HG03432 (cell line): ENCODE data around the gene THADA.
"Not testable (repeated sequence)": the region's sequence is repeated elsewhere in the genome, so short reads cannot be mapped to it uniquely, and the experiment has no call there.

Experiments used
- ATAC-seq: cut with Tn5 transposase; IDR thresholded peaks from one replicate; pipeline ENCODE4 v1.9.1; 2021; ENCODE audit warnings: mild to moderate bottlenecking, moderate library complexity; ENCODE audit not compliant: unreplicated experiment

THADA gene

DNA sequence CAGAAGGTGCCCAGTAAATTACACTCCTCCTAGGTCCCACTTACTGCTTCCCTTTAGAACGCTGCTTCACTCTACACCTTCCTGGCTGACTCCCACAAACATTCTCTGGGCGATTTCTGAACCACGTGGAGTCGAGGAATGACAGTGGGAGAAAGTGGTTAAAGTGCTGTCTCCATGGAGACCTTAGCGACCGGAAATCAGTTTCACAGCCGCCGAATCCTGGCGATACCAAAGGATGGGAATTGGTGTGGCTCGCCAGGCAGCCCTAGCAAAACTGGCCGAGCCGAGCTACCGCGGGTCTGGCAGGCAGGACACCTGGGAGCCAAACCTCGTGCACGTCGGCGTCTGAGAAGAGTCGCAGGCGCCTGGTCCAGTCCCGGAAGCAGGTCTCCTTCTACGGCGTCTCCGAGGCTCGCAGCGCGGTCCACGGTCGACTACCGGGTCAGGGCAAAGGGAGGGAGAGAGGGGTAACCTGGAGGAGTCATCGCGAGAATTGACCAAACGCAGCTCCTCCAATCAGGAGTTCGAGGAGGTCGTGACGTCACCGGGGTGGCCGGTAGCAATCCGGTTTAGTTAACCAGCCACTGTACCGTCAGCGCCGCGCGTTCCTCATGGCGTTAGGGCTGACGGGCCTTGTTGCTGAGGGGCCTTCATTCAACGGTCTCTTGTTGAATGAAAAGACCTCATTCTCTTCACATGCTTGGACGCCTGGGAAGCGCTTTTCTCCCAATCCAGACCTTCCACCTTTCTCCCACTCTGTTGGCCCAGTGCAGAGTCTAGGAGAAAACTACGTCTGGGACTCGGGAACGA lies at the start of gene THADA:
Gene THADA, minus strand, starts transcription at position 436 of the 810 bp plus-strand sequence. CDS start 3,646 bp downstream, outside the sequence.
- peak; percentile 98 for ATAC-seq

- ATAC-seq: no peak
These were observed 47.8 kb upstream of the THADA start for GRCh38 chr2:43643680-43644079.

DNA sequence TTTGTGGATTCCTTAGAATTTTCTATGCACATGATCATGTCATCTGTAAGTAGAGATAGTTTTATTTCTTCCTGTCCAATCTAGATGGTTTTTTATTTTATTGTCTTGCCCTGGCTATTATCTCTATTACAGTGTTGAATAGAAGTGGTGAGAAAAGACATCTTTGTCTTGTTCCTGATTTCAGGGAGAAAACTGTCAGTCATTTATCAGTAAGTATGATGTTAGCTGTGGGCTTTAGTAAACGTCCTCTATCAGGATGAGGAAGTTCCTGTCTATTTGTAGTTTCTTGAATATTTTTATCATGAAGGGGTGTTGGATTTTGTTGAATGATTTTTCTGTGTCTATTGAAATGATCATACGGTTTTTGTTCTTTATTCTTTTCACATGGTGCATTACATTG lies 46.5 kb upstream of the THADA start:
- ATAC-seq: no peak

- ATAC-seq: peak; percentile 100
These were observed 41.4 kb upstream of the THADA start, which contains the start of gene PLEKHH2 for GRCh38 chr2:43637030-43637803. Gene PLEKHH2 (plus strand): TSS chr2:43637260. CDS start chr2:43644674, 7,414 bp downstream.

DNA sequence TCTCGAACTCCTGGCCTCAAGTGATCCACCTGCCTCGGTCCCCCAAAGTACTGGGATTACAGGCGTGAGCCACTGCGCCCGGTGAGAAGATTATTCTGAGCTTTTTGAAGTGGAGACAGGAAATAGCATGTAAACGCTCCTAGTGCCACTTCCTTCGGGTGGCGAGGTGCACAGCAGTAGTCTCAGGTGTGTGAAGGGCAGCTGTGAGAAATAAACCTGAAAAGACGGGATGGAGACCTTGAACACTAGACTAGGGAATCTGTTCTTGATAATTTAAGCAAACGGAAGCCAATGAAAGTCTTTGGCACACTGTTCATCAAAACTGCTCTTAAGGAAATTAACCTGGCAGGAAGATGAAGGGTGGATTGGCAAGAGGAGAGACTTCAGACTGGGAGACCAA lies 40.8 kb upstream of the THADA start:
- no peak for ATAC-seq

GRCh38 chr2:43636153-43636552 lies 40.3 kb upstream of the THADA start:
- ATAC-seq: not testable (repeated sequence)

- ATAC-seq: no peak
These were observed 38.9 kb upstream of the THADA start for GRCh38 chr2:43634604-43635306.

DNA sequence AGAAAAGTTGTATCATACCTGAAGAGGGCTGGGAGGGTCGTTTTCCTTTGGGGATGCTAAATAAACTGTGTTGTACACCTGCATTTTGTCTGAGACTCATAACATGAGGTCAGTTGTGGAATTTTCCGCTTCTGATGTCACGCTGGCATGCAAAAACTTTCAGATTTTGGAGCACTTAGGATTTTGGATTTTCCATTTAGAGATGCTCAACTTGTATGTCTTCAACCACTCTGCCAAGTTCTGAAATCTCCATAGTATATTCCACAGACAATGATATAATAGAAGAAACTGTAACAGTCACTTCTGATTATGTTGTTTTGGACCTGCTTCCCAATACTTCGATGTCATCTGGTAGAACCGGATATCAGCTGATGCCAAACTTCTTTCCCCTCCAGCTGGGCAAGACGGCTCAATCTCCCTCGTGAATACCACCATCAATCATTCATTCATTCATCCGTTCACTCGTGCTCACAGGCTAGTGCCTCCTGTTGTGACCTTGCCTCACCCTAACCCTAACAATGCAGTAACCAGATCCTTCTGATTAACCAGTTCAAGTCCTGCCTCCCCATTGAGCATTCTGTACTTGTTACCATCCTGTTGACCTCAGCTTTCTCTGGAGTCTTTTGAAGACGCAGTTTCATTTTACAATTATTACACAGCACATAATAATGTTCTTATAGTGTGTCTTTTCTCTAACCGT lies 35.9 kb upstream of the THADA start:
- ATAC-seq: no peak

GRCh38 chr2:43622931-43623451 lies 27.2 kb upstream of the THADA start:
- ATAC-seq: no peak

DNA sequence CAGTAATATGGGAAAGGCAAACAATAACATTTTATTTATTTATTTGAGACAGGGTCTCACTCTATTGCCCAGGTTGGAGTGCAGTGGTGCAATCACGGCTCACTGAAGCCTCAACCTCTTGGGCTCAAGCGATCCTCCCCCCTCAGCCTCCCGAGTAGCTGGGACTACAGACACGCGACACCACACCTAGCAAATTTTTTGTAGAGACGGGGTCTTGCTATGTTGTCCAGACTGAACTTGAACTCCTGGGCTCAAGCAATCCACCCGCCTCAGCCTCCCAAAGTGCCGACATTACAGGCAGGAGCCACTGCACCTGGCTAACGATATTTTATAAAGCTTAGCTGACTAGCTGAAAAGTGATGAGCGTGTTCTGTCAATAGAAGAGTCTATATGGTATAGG lies 23.7 kb upstream of the THADA start:
- ATAC-seq: no peak

DNA sequence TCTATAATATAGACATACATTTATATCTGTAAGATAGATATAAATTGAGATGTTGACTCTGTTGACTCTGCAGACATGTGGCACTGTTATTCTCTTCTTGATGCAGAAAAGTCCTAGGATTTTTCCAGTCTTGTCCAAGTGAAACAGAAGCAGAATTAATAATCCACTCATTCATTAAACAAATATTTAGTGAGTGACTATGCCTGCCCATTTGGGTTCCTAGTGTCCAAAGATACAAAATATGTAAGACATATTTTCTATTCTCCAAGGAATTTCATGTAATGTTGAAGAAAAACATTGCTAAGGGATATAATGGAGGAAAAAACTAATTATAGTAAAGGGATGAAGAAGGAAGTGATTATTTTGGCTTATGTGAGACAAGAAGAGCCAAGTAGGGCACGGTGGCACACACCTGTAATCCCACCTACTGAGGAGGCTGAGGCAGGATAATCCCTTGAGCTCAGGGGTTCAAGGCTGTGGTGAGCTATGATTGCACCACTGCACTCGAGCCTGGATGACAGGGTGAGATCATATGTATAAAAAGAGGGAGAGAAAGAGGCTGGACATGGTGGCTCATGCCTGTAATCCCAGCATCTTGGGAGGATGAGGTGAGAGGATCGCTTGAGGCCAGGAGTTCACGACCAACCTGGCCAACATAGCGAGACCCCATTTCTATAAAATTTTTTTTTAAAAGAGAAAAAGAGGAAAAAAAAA lies 21.3 kb upstream of the THADA start:
- ATAC-seq: no peak

- no peak for ATAC-seq
These were observed 17.1 kb upstream of the THADA start for GRCh38 chr2:43612944-43613343.

DNA sequence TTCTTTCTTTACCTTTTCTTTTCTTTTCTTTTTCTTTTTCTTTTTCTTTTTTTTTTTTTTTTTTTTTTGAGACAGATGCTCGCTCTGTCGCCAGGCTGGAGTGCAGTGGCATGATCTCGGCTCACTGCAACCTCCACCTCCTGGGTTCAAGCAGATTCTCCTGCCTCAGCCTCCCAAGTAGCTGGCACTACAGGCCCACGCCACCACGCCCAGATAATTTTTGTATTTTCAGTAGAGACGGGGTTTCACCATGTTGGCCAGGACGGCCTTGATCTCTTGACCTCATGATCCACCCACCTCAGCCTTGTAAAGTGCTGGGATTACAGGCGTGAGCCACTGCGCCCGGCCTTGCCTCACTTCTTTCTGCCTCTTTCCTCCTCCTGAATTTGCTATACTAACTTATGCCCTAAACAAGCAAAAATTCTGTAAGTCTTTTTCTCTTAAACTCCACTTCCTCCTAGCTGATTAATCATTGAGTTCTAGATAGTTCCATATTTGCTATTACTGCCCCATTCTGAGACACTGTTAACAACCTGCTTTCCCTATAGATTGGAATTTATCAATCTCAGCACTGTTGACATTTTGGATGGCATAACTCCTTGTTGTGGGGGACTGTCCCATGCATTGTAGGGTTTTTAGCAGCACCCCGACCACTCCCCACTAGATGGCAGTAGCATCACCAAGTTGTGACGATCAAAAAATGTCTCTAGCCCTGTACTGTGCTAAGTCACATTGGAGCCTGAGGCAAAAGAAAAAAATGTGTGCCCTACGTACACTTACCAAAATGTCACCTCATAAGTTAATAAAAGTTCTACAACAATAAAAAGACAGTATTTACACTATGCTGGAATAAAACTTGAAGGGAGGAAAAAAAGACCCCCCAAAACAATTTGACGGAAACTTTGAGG lies 16.4 kb upstream of the THADA start:
- ATAC-seq: peak; percentile 68

GRCh38 chr2:43610361-43610760 lies 14.5 kb upstream of the THADA start:
- ATAC-seq: no peak

GRCh38 chr2:43609290-43609918 lies 13.6 kb upstream of the THADA start:
- no peak for ATAC-seq

GRCh38 chr2:43605851-43606250 lies 10.0 kb upstream of the THADA start:
- ATAC-seq: no peak

DNA sequence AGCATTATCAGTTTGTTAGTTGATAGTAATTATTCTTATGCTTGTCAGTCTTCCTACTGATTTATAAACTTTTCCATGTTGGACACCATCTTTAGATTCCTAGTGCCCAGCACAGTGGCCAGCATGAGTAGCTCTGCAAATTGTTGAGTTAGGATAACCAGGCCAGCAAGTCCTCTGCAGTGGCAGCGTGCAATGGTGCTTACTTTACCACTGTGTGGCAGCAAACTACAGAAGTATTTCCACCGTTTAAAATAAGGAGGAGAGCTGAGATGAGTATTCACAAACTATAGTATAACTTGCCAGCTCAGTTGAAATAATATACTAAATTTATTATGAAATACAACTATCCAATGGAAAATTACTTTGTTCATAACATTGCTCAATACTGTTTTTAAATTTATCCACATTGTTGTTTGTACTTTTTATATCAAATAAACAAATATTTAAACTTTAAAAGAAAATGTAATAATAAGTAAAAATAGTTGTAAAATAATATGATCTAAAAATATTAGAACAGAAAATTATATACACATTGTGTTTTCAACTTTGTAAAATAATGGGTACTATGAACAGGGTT lies 9.3 kb upstream of the THADA start:
- ATAC-seq: no peak

DNA sequence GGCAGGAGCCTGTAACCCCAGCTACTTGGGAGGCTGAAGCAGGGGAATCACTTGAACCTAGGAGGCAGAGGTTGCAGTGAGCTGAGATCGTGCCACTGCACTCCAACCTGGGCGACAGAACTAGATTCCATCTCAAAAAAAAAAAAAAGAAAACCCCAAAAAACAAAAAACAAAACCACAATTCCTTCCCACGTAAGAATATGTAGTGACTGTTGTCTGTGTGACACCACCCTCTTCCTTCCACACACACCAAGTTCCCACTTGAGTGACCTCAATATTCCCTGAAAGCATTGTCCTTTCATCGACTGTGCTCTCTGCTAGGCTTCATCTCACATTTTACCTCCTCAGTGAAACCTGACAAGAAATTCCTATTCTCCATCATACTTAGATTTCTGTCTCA lies 8.8 kb upstream of the THADA start:
- ATAC-seq: no peak
